Erythroblast (primary cell): ENCODE results near the gene MT1X.

Experiments used
- DNase-seq, 2 experiments: peaks; one replicate each; lab custom pipeline; 2025; lab: John Stamatoyannopoulos, UW
- GATA1 ChIP-seq: IDR thresholded peaks from 2 replicates; pipeline ENCODE4 v1.6.1; 2011; ENCODE audit warnings: low read depth, mild to moderate bottlenecking, control low read depth, low read length, moderate library complexity
- POLR2A ChIP-seq: IDR thresholded peaks from 2 replicates; pipeline ENCODE4 v1.6.1; 2011; ENCODE audit warnings: mild to moderate bottlenecking, low read length

The MT1X gene

GRCh38 chr16:56728980-56729734 lies 46.9 kb downstream of the MT1X start:
- TF ChIP-seq GATA1, result no peak
- peak; percentile 45 for DNase-seq

- peak; percentile 94 to 95 for DNase-seq
- TF ChIP-seq POLR2A (peak; percentile 84), GATA1 (no peak)
Observed at GRCh38 chr16:56729735-56730662, 47.7 kb downstream of the MT1X start, which contains the start of gene NUP93. Gene NUP93 (plus strand): TSS chr16:56730129. CDS start chr16:56748248, 18,119 bp downstream.

- no peak for DNase-seq
- TF ChIP-seq POLR2A (no peak), GATA1 (no peak)
Observed at GRCh38 chr16:56732366-56732765, 50.1 kb downstream of the MT1X start.

GRCh38 chr16:56732832-56733231 lies 50.6 kb downstream of the MT1X start:
- TF ChIP-seq POLR2A, result no peak
- TF ChIP-seq GATA1, result no peak
- no peak for DNase-seq
